CD14-positive monocyte (primary cell): ENCODE results near the gene NBAS. TPM values are rescaled to one million over a fixed set of nuclear protein-coding genes. Genes with fewer than 3 reads are reported as not detected.

Experiments used
- DNase-seq, 3 donors: peaks; one replicate each; pipeline ENCODE4 v3.0.0-alpha.2; 2011 to 2022
- H2AFZ ChIP-seq: 2 replicates; pipeline ENCODE4 v1.6.0; 2012; ENCODE audit warnings: mild to moderate bottlenecking, low read depth, low read length, inconsistent platforms; ENCODE audit not compliant: insufficient read depth, poor library complexity, severe bottlenecking
- H3K27ac ChIP-seq, 2 donors: 1 replicate in 1 of 2; 2 replicates in 1 of 2; pipeline ENCODE4 v1.5.1; 2012 to 2013; ENCODE audit warnings: low read length in 2 of 2, control low read depth in 1 of 2, inconsistent platforms in 1 of 2, low read depth in 1 of 2, mild to moderate bottlenecking in 1 of 2
- H3K27me3 ChIP-seq, 2 donors: one replicate each; pipeline versions ENCODE4 v1.6.0 to v1.6.1; 2011 to 2013; ENCODE audit warnings: low read length in 2 of 2; ENCODE audit not compliant: control insufficient read depth in 2 of 2, insufficient read depth in 2 of 2
- H3K36me3 ChIP-seq, 2 donors: replicated peaks in 1 of 2; 1 replicate in 1 of 2; 2 replicates in 1 of 2; pipeline versions ENCODE4 v1.5.1 to v1.6.1; 2012 to 2013; ENCODE audit warnings: low read length in 2 of 2, control low read depth in 1 of 2, inconsistent platforms in 1 of 2, mild to moderate bottlenecking in 1 of 2; ENCODE audit not compliant: insufficient read depth in 2 of 2, control insufficient read depth in 1 of 2
- H3K4me1 ChIP-seq, 2 donors: 1 replicate in 1 of 2; 2 replicates in 1 of 2; pipeline versions ENCODE4 v1.5.1 to v1.6.1; 2012 to 2013; ENCODE audit warnings: low read length in 2 of 2, control low read depth in 1 of 2, inconsistent platforms in 1 of 2, mild to moderate bottlenecking in 1 of 2, moderate library complexity in 1 of 2; ENCODE audit not compliant: insufficient read depth in 2 of 2, control insufficient read depth in 1 of 2
- H3K4me2 ChIP-seq: replicated peaks from 2 replicates; pipeline ENCODE3; 2012; ENCODE audit warnings: low read length, moderate library complexity, mild to moderate bottlenecking; ENCODE audit not compliant: poor library complexity, severe bottlenecking; ENCODE audit errors: extremely low read depth
- H3K4me3 ChIP-seq, 3 experiments: fragments of 200-600 bp in 1 of 3; sonication (generic) in 1 of 3; replicated peaks in 1 of 3; 1 replicate in 2 of 3; 2 replicates in 1 of 3; pipeline ENCODE4 v1.5.1; 2011 to 2013; ENCODE audit warnings: low read length in 3 of 3, mild to moderate bottlenecking in 3 of 3, control low read depth in 2 of 3, low read depth in 2 of 3, inconsistent platforms in 1 of 3, moderate library complexity in 1 of 3
- H3K79me2 ChIP-seq: 2 replicates; pipeline ENCODE4 v1.6.0; 2012; ENCODE audit warnings: mild to moderate bottlenecking, control low read depth, inconsistent platforms, low read length, moderate library complexity; ENCODE audit not compliant: insufficient read depth
- H3K9ac ChIP-seq: 2 replicates; pipeline ENCODE4 v1.6.0; 2017; ENCODE audit warnings: low read length, mild to moderate bottlenecking; ENCODE audit not compliant: insufficient read depth, poor library complexity, severe bottlenecking
- H3K9me3 ChIP-seq, 2 donors: replicated peaks in 1 of 2; 1 replicate in 1 of 2; 2 replicates in 1 of 2; pipeline versions ENCODE4 v1.5.1 to v1.6.1; 2012 to 2013; ENCODE audit warnings: low read length in 2 of 2, control low read depth in 1 of 2; ENCODE audit not compliant: control insufficient read depth in 1 of 2, insufficient read depth in 1 of 2
- H4K20me1 ChIP-seq: 2 replicates; pipeline ENCODE4 v1.6.0; 2012; ENCODE audit warnings: mild to moderate bottlenecking, low read length, control low read depth, moderate library complexity; ENCODE audit not compliant: insufficient read depth
- H3K27ac Mint-ChIP-seq, 7 donors: one replicate each; pipeline ENCODE4 v1.8.0; 2020; ENCODE audit warnings: mild to moderate bottlenecking in 7 of 7, mixed read lengths in 7 of 7, moderate library complexity in 6 of 7, inconsistent platforms in 2 of 7
- H3K27me3 Mint-ChIP-seq, 3 donors: one replicate each; pipeline ENCODE4 v1.8.0; 2021 to 2022; ENCODE audit warnings: low read depth in 3 of 3, mild to moderate bottlenecking in 3 of 3, mixed read lengths in 3 of 3, moderate library complexity in 3 of 3, inconsistent platforms in 1 of 3
- H3K36me3 Mint-ChIP-seq, 2 donors: one replicate each; pipeline ENCODE4 v1.8.0; 2020; ENCODE audit warnings: mixed read lengths in 2 of 2, inconsistent platforms in 1 of 2, mild to moderate bottlenecking in 1 of 2
- H3K4me1 Mint-ChIP-seq: one replicate; pipeline ENCODE4 v1.8.0; 2020; ENCODE audit warnings: mild to moderate bottlenecking, mixed read lengths
- H3K4me3 Mint-ChIP-seq, 2 donors: one replicate each; pipeline ENCODE4 v1.8.0; 2020; ENCODE audit warnings: mild to moderate bottlenecking in 2 of 2, mixed read lengths in 2 of 2, moderate library complexity in 1 of 2
- H3K9me3 Mint-ChIP-seq, 7 donors: one replicate each; pipeline ENCODE4 v1.8.0; 2020 to 2022; ENCODE audit warnings: mixed read lengths in 7 of 7, mild to moderate bottlenecking in 6 of 7, moderate library complexity in 6 of 7, inconsistent platforms in 2 of 7
- CTCF ChIP-seq: fragments of 200-600 bp; IDR thresholded peaks from one replicate; pipeline ENCODE4 v1.8.0; 2022; ENCODE audit warnings: antibody characterized with exemption, mild to moderate bottlenecking
- WGBS: methylation state at CpG from one replicate; pipeline ENCODE4 v1.1.5; 2013; ENCODE audit warnings: missing lambda C conversion rate; ENCODE audit not compliant: insufficient coverage; 5-methylcytosine and 5-hydroxymethylcytosine counted together
- intact Hi-C, 2 donors: fragments of 100-400 bp; cut with micrococcal nuclease; formaldehyde crosslinking; loops; one replicate each; pipeline versions ENCODE4 v1.15.0 to v1.15.1; 2023
- polyA plus RNA-seq, 3 donors: library from polyadenylated mRNA; depleted of rRNA in 1 of 3; unstranded in 2 of 3; stranded (reverse) in 1 of 3; fragments of 300-500 nt in 2 of 3; fragments of >200 nt in 1 of 3; fragmentation: Illumina TruSeq in 2 of 3; gene quantifications; 1 replicate in 2 of 3; 2 replicates in 1 of 3; pipeline ENCODE4 v1.2.3, GENCODE V29; 2012 to 2021

NBAS gene
- polyA plus RNA-seq, 3 donors, result 8.9 to 10.9 (median 8.9) TPM

- WGBS, result no CpG with 5 or more reads among the region's 1 CpG
- no peak overlapping the region for H3K4me3 ChIP-seq
- H4K20me1 ChIP-seq, result no peaks in the 10 kb centered on the region
- no peaks in the 10 kb centered on the region for H3K4me1 ChIP-seq
- no peak for TF ChIP-seq CTCF
- no peak overlapping the region for H3K4me2 ChIP-seq
- H3K27ac ChIP-seq, result no peak overlapping the region
- no peak overlapping the region for H3K27ac Mint-ChIP-seq
- no peaks in the 10 kb centered on the region for H3K27me3 ChIP-seq
- no peaks in the 10 kb centered on the region for H3K4me1 Mint-ChIP-seq
- DNase-seq, result no peak
- H3K36me3 Mint-ChIP-seq, result peaks cover 31 to 40% of the 10 kb centered on the region in 2 donors
- H3K27me3 Mint-ChIP-seq, result no peaks in the 10 kb centered on the region
- H3K9ac ChIP-seq, result no peak overlapping the region
- no peak overlapping the region for H3K4me3 Mint-ChIP-seq
- no peaks in the 10 kb centered on the region for H3K79me2 ChIP-seq
- no peaks in the 10 kb centered on the region for H3K9me3 ChIP-seq
- intact Hi-C loops, result no loop called here
- H3K36me3 ChIP-seq, result peaks cover 5 to 31% of the 10 kb centered on the region in 2 donors
- no peaks in the 10 kb centered on the region for H3K9me3 Mint-ChIP-seq
- no peak overlapping the region for H2AFZ ChIP-seq
Measured at GRCh38 chr2:15176604-15177003, 384.5 kb downstream of the NBAS start.

- Histone ChIP-seq H4K20me1 (no peaks in the 10 kb centered on the region), H3K79me2 (no peaks in the 10 kb centered on the region), H3K4me1 (no peaks in the 10 kb centered on the region), H3K9me3 (no peaks in the 10 kb centered on the region), H3K4me2 (no peak overlapping the region), H3K27me3 (no peaks in the 10 kb centered on the region), H3K36me3 (peaks cover 5 to 34% of the 10 kb centered on the region in 2 donors), H2AFZ (no peak overlapping the region), H3K27ac (no peak overlapping the region), H3K4me3 (no peak overlapping the region), H3K9ac (no peak overlapping the region)
- TF ChIP-seq CTCF, result no peak
- Mint-ChIP-seq H3K36me3 (peaks cover 37 to 47% of the 10 kb centered on the region in 2 donors), H3K9me3 (no peaks in the 10 kb centered on the region), H3K27ac (no peak overlapping the region), H3K4me3 (no peak overlapping the region), H3K4me1 (no peaks in the 10 kb centered on the region), H3K27me3 (no peaks in the 10 kb centered on the region)
- DNase-seq, result no peak
- no CpG with 5 or more reads among the region's 2 CpGs for WGBS
- intact Hi-C loops, result no loop called here
Measured at GRCh38 chr2:15174567-15174966, 386.6 kb downstream of the NBAS start.
